ENCODE data around the gene HSF2. TPM values are rescaled to one million over a fixed set of nuclear protein-coding genes. Genes with fewer than 3 reads are reported as not detected.

HSF2 gene
- total RNA-seq, 6 experiments from 2014 or later = 2.6 to 4.7 (median 3.3) TPM

- H3K4me3 ChIP-seq = no peak overlapping the region
- intact Hi-C loops (cut with DNase I) = no loop called here
Observed at GRCh38 chr6:122406187-122406586, 6.7 kb downstream of the HSF2 start.

GRCh38 chr6:122407712-122408111 lies 8.3 kb downstream of the HSF2 start:
- Histone ChIP-seq H3K4me3 (no peak overlapping the region), H3K36me3 (no peaks in the 10 kb centered on the region), H3K9me3 (no peaks in the 10 kb centered on the region), H3K4me1 (no peaks in the 10 kb centered on the region), H3K27me3 (no peaks in the 10 kb centered on the region), H3K27ac (no peak overlapping the region)
- intact Hi-C loops (cut with DNase I) = no loop called here
- DNase-seq (no peak), ATAC-seq (no peak)
- no peak for TF ChIP-seq CTCF (IDR thresholded peaks at IDR 0.05)
- no peak for TF ChIP-seq POLR2A (IDR thresholded peaks at IDR 0.05)
- 54% methylated on average over 4 of the region's 4 CpGs for WGBS (ENCODE audit: insufficient coverage, low coverage, low lambda C conversion rate, missing lambda C conversion rate)

More at GRCh38 chr6:122406187-122406586, 6.7 kb downstream of the HSF2 start:
- H3K27me3 ChIP-seq = no peaks in the 10 kb centered on the region
- 90% methylated on average over 1 of the region's 1 CpG for WGBS (ENCODE audit: insufficient coverage, low coverage, low lambda C conversion rate, missing lambda C conversion rate)
- no peak overlapping the region for H3K27ac ChIP-seq
- DNase-seq (no peak), ATAC-seq (no peak)
- no peaks in the 10 kb centered on the region for H3K36me3 ChIP-seq
- no peaks in the 10 kb centered on the region for H3K9me3 ChIP-seq
- peaks cover 0 to 2% (median 0%) of the 10 kb centered on the region in 4 donors for H3K4me1 ChIP-seq
- no peak for TF ChIP-seq POLR2A (IDR thresholded peaks at IDR 0.05)
- no peak for TF ChIP-seq CTCF (IDR thresholded peaks at IDR 0.05)

GRCh38 chr6:122408240-122408639 lies 8.8 kb downstream of the HSF2 start:
- TF ChIP-seq CTCF (IDR thresholded peaks at IDR 0.05) = no peak
- no peak for TF ChIP-seq POLR2A (IDR thresholded peaks at IDR 0.05)
- Histone ChIP-seq H3K4me1 (no peaks in the 10 kb centered on the region), H3K4me3 (no peak overlapping the region), H3K9me3 (no peaks in the 10 kb centered on the region), H3K36me3 (no peaks in the 10 kb centered on the region), H3K27ac (no peak overlapping the region), H3K27me3 (no peaks in the 10 kb centered on the region)
- WGBS (ENCODE audit: insufficient coverage, low coverage, low lambda C conversion rate, missing lambda C conversion rate) = 85% methylated on average over 1 of the region's 1 CpG
- intact Hi-C loops (cut with DNase I) = no loop called here
- ATAC-seq (no peak), DNase-seq (no peak)

GRCh38 chr6:122408702-122409458 lies 9.4 kb downstream of the HSF2 start:
- no peak for DNase-seq
- Histone ChIP-seq H3K4me3 (no peak overlapping the region), H3K4me1 (no peaks in the 10 kb centered on the region), H3K27ac (no peak overlapping the region), H3K9me3 (no peaks in the 10 kb centered on the region), H3K36me3 (no peaks in the 10 kb centered on the region), H3K27me3 (no peaks in the 10 kb centered on the region)
- 60% methylated on average over 6 of the region's 6 CpGs for WGBS (ENCODE audit: insufficient coverage, low coverage, low lambda C conversion rate, missing lambda C conversion rate)
- ATAC-seq = no peak
- no peak for TF ChIP-seq CTCF (IDR thresholded peaks at IDR 0.05)
- TF ChIP-seq POLR2A (IDR thresholded peaks at IDR 0.05) = no peak
- intact Hi-C loops (cut with DNase I) = no loop called here
